ENCODE data around the gene CNTNAP2.

- no peak for TF ChIP-seq REST (IDR thresholded peaks at IDR 0.05; ENCODE audit: borderline replicate concordance in 1 of 2, low read depth in 1 of 2, low read length in 2 of 2)
- TF ChIP-seq SUZ12 (IDR thresholded peaks at IDR 0.05; ENCODE audit: low read depth, low read length) = no peak
- TF ChIP-seq ZFX (CRISPR knock-in tag; IDR thresholded peaks at IDR 0.05; ENCODE audit: low read depth) = no peak
- no peak for TF ChIP-seq POLR2AphosphoS2 (IDR thresholded peaks at IDR 0.05; ENCODE audit: low read depth, low read length)
- no peak for TF ChIP-seq ZSCAN20 (CRISPR knock-in tag; IDR thresholded peaks at IDR 0.05; ENCODE audit: borderline replicate concordance)
These were observed 1071.9 kb downstream of the CNTNAP2 start for GRCh38 chr7:147188467-147188866.
